ENCODE results near the gene CTTNBP2.
A peak's percentile ranks its signal among the peaks of the same experiment; 100 is the strongest.
"Not testable (repeated sequence)": the region's sequence is repeated elsewhere in the genome, so short reads cannot be mapped to it uniquely, and the experiment has no call there.

CTTNBP2 gene

DNA sequence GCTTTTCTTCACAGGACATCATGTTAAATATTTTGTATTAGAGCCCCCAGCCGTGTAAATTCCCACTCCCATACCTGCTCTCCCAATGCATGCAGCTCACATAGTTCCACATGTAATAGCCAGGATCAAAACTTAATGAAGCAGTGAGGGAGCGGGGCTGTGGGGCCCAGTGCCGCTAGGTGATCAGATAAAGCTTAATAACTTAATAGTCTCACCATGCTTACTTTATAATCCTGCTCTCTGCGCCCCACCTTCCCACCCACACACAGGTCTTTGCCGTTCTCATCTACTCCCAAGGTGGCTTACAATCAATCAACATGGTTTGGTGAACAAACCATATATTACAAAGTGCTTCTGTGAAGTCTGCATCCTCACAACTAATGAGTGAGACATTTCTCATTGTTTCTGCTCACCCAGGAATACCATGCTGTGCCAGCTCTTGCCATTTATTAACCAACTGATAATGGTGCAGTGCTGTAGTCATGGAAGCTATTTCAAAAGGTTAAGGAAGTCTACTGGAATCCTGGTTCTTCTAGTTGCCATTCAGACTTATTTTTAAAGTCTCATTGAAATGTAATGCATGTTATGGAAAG lies 156.4 kb downstream of the CTTNBP2 start:
- H3K36me3 Mint-ChIP-seq (ENCODE audit: low read depth) = peaks cover 97% of the 10 kb centered on the region
- no peak overlapping the region for H3K4me3 Mint-ChIP-seq
- peaks cover 23% of the 10 kb centered on the region for H3K4me1 Mint-ChIP-seq (ENCODE audit: low read depth)
- peaks cover 6% of the 10 kb centered on the region for H3K27me3 Mint-ChIP-seq
- H3K27ac Mint-ChIP-seq = no peak overlapping the region
- intact Hi-C loops (cut with micrococcal nuclease) = no loop called here
- H3K9me3 Mint-ChIP-seq = no peaks in the 10 kb centered on the region

DNA sequence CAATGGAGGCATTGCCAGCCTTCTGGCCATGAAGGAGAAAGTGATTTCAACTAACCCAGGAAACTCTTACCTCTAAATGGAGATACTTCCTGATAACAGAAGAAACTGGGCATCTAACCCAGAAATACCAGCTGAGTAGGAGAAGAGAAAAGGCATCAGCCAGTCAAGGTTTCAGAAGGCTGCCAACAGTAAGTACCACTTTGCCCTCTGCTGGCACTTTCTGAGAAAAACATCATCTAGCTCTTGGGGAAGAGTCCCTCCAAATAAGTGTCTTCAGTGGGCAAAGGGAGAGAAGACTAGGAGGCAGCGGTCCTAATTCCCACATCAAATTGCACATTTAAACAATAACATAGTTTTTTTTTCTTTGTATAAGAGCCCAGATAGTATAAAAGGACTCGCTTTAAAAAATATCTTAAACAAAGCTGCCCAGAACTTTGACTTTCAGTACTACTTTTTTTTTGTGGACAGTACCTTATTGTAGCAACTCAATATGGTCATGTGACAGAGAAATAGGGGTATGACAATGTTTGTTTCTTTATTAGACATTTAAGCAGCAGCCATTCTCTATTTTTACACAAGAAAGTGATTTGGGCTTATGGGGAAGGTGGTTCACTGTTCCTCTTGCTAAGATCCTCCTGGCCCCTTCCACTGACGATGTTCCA lies 157.3 kb downstream of the CTTNBP2 start:
- H3K27me3 Mint-ChIP-seq = peaks cover 6% of the 10 kb centered on the region
- intact Hi-C loops (cut with micrococcal nuclease) = loop anchor here (1.0 kb wide), 1 partner anchor 39 kb away; no protein-coding TSS in a partner anchor
- H3K4me3 Mint-ChIP-seq = no peak overlapping the region
- H3K27ac Mint-ChIP-seq = no peak overlapping the region
- peaks cover 28% of the 10 kb centered on the region for H3K4me1 Mint-ChIP-seq (ENCODE audit: low read depth)
- H3K9me3 Mint-ChIP-seq = no peaks in the 10 kb centered on the region
- peaks cover 97% of the 10 kb centered on the region for H3K36me3 Mint-ChIP-seq (ENCODE audit: low read depth)

DNA sequence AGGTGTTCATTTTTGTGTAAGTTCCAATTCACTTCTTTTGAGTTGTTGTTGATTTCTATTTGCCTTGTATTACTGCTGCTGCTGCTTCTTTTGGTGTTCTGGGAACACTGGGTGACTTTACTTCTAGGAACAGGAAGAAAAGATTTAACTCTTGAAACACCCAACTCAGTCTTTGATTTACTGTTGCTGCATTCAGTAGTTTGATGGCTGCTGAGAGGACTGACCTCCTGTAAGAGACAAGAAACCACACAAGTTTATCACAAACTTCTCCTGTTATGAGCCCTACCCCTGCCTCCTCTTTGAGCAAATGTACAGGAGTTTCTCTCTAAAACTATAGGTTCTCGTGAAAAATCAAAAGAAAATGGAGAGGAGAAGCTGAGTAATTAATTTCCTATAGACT lies 161.7 kb downstream of the CTTNBP2 start:
- no peaks in the 10 kb centered on the region for H3K9me3 Mint-ChIP-seq
- peaks cover 63% of the 10 kb centered on the region for H3K36me3 Mint-ChIP-seq (ENCODE audit: low read depth)
- H3K4me1 Mint-ChIP-seq (ENCODE audit: low read depth) = peaks cover 28% of the 10 kb centered on the region
- intact Hi-C loops (cut with micrococcal nuclease) = no loop called here
- H3K27me3 Mint-ChIP-seq = peaks cover 6% of the 10 kb centered on the region
- peak overlapping the region; percentile 48 for H3K27ac Mint-ChIP-seq
- no peak overlapping the region for H3K4me3 Mint-ChIP-seq

DNA sequence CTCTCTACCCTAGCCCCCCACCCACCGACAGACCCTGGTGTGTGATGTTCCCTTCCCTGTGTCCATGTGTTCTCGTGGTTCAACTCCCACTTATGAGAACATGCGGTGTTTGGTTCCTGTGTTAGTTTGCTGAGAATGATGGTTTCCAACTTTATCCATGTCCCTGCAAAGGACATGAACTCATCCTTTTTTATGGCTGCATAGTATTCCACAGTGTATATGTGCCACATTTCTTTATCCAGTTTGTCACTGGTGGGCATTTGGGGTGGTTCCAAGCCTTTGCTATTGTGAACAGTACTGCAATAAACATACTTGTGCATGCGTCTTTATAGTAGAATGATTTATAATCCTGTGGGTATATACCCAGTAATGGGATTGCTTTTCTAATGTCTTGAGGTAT lies 165.1 kb downstream of the CTTNBP2 start:
- not testable (repeated sequence) for H3K4me1 Mint-ChIP-seq (ENCODE audit: low read depth)

DNA sequence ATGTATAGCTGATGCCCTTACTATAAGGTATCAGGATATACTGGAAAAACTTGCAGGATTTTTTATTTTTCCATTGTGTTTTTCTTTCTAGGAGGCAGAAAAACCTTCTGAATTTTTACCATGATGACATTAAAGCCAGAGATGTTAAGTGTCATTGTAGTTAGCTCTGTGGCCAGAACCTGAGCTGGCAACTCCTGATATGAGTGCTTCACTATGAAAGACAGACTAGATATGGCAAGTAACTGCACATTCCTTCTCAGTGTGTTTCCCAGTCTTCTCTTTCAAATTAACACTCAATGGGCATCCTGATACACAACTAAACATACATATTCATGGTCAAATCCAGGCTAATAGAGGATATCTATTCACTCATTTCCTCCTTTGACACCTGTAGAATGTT lies 166.2 kb downstream of the CTTNBP2 start:
- Mint-ChIP-seq H3K36me3 (ENCODE audit: low read depth) (peaks cover 19% of the 10 kb centered on the region), H3K27me3 (peaks cover 2% of the 10 kb centered on the region), H3K27ac (no peak overlapping the region), H3K4me3 (no peak overlapping the region), H3K9me3 (no peaks in the 10 kb centered on the region), H3K4me1 (ENCODE audit: low read depth) (peaks cover 7% of the 10 kb centered on the region)
- intact Hi-C loops (cut with micrococcal nuclease) = no loop called here

More for the DNA sequence above, 165.1 kb downstream of the CTTNBP2 start:
- peaks cover 30% of the 10 kb centered on the region for H3K36me3 Mint-ChIP-seq (ENCODE audit: low read depth)
- H3K27me3 Mint-ChIP-seq; H3K4me3 Mint-ChIP-seq; H3K27ac Mint-ChIP-seq; intact Hi-C loops (cut with micrococcal nuclease); H3K9me3 Mint-ChIP-seq: not testable (repeated sequence)

DNA sequence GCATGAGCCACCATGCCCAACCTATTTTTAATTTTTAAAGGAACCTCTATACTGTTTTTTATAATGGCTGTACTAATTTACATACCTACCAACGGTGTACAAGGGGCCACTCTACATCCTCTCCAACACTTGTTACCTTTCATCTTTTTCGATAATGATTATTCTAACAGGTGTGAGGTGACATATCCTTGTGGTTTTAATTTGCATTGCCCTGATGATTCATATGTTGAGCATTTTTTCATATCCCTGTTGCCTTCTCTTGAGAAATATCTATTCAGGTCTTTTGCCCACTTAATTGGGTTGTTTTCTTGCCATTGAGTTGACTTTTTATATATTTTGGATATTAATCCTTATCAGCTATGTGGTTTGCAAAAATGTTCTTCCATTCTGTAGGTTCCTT lies 167.0 kb downstream of the CTTNBP2 start:
- intact Hi-C loops (cut with micrococcal nuclease) = no loop called here
- H3K27me3 Mint-ChIP-seq = peaks cover 2% of the 10 kb centered on the region
- no peaks in the 10 kb centered on the region for H3K9me3 Mint-ChIP-seq
- H3K4me3 Mint-ChIP-seq = no peak overlapping the region
- H3K27ac Mint-ChIP-seq = no peak overlapping the region
- H3K4me1 Mint-ChIP-seq (ENCODE audit: low read depth) = no peaks in the 10 kb centered on the region
- H3K36me3 Mint-ChIP-seq (ENCODE audit: low read depth) = peaks cover 10% of the 10 kb centered on the region

DNA sequence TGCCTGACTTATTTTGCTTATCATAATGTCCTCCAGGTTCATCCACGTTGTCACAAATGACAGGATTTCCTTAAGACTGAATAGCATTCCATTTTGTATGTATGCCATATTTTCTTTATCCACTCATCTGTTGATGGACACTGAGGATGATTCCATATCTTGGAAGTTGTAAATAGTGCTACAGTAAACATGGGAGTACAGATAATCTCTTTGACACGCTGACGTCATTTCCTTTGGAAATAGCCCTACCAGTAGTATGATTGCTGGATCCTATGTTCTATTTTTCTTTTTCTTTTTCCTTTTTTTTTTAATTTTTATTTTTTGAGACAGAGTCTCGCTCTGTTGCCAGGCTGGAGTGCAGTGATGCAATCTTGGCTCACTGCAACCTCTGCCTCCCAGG lies 167.6 kb downstream of the CTTNBP2 start:
- Mint-ChIP-seq H3K9me3 (no peaks in the 10 kb centered on the region), H3K36me3 (ENCODE audit: low read depth) (peaks cover 10% of the 10 kb centered on the region), H3K27ac (no peak overlapping the region), H3K4me3 (no peak overlapping the region), H3K27me3 (peaks cover 2% of the 10 kb centered on the region), H3K4me1 (ENCODE audit: low read depth) (no peaks in the 10 kb centered on the region)
- intact Hi-C loops (cut with micrococcal nuclease) = no loop called here

DNA sequence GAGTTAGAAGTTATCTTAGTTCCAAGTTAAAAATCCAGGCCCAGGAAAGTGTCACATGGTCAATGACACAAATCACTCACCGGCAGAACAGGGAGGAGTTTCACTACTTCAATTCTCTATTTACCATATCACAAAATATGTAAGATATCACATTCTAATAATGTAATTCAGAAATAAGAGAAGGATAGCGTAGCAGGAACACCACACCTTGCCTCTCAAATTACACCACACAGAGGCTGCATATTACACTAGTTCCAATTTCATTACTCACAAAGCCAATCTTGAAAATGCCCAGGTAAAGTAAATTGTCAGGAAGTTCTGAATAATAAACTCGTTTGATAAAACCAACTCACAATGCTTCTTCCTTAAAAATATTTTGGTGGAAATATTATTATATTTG lies 169.2 kb downstream of the CTTNBP2 start:
- Mint-ChIP-seq H3K27me3 (peaks cover 2% of the 10 kb centered on the region), H3K27ac (no peak overlapping the region), H3K4me1 (ENCODE audit: low read depth) (no peaks in the 10 kb centered on the region), H3K9me3 (no peaks in the 10 kb centered on the region), H3K4me3 (no peak overlapping the region), H3K36me3 (ENCODE audit: low read depth) (no peaks in the 10 kb centered on the region)
- intact Hi-C loops (cut with micrococcal nuclease) = no loop called here

DNA sequence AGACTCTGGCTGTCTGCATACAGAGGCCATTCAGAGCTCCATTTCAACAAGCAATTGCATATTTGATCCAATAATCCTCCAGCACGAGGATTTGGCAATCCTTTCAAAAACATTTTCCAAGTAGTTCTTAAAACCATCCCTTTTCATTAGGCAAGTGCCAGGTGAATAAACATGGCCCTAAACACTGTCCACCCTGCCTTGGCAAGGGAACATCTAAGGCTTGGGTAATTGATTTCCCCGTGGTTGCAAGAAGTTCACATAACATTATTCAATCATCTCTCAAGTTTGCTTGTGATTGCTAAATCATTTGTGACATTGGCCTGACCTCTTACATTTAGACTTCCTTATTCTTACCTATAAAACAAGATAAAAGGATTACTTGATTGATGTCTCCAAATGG lies 175.2 kb downstream of the CTTNBP2 start:
- Mint-ChIP-seq H3K27ac (no peak overlapping the region), H3K4me3 (no peak overlapping the region), H3K4me1 (ENCODE audit: low read depth) (no peaks in the 10 kb centered on the region), H3K27me3 (no peaks in the 10 kb centered on the region), H3K9me3 (no peaks in the 10 kb centered on the region), H3K36me3 (ENCODE audit: low read depth) (no peaks in the 10 kb centered on the region)
- intact Hi-C loops (cut with micrococcal nuclease) = no loop called here

DNA sequence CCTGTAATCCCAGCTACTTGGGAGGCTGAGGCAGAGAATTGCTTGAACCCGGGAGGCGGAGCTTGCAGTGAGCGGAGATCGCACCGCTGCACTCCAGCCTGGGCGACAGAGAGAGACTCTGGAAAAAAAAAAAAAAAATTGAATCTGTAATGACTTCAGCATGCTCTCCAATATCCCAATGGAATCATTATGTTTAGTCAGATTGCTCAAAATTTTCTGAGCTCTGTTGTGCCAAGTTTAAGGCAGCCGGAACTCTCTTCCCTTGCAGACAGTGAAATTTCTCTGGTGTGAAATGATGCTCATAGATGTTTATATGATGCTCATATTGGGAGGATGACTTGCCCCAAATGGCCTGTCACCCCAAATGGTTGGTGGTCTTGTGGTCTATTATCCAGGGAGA lies 180.9 kb downstream of the CTTNBP2 start:
- Mint-ChIP-seq H3K27ac (no peak overlapping the region), H3K9me3 (no peaks in the 10 kb centered on the region), H3K27me3 (peaks cover 3% of the 10 kb centered on the region), H3K4me1 (ENCODE audit: low read depth) (no peaks in the 10 kb centered on the region), H3K4me3 (no peak overlapping the region), H3K36me3 (ENCODE audit: low read depth) (no peaks in the 10 kb centered on the region)
- intact Hi-C loops (cut with micrococcal nuclease) = no loop called here

DNA sequence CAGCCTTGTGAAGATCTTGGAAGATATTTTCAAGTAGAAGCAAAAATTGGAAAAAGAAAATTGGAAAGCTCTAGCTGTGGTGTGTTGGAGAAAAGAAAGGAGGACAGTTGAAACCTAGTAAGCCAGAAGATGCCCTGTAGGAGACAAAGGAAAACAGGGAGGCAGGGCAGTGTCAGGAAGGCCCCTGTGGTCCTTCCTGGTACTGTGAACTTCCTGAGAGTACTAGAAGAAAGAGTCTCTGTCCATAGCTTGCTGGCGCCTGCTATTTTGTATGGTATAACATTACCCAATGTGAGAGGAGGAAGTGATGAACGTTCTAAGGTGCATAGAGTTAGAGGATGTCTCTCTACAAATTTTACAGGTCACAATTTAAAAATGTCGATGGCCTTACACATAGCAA lies 183.1 kb downstream of the CTTNBP2 start:
- Mint-ChIP-seq H3K36me3 (ENCODE audit: low read depth) (no peaks in the 10 kb centered on the region), H3K9me3 (no peaks in the 10 kb centered on the region), H3K27me3 (peaks cover 3% of the 10 kb centered on the region), H3K27ac (no peak overlapping the region), H3K4me1 (ENCODE audit: low read depth) (no peaks in the 10 kb centered on the region), H3K4me3 (no peak overlapping the region)
- intact Hi-C loops (cut with micrococcal nuclease) = no loop called here

DNA sequence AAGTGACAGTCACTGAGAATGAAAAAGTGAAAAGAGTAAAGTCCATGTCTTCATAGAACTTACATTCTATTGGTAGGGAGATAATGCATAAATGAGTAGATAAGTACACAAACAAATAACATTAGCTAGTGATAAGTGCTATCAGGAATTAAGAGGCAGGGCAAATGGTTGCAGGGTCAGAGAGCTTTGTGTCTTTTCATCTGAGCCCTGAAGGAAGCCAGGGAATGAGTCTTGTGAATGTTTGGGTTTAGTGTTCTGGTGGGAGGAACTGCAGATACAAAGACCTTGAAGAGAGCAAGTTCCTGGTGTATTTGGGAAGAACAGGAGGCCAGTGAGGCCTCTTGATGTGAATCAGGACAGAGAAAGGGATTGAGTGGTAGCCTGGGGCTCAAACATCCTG lies 183.8 kb downstream of the CTTNBP2 start:
- Mint-ChIP-seq H3K27ac (no peak overlapping the region), H3K9me3 (no peaks in the 10 kb centered on the region), H3K27me3 (peaks cover 3% of the 10 kb centered on the region), H3K4me3 (no peak overlapping the region), H3K36me3 (ENCODE audit: low read depth) (no peaks in the 10 kb centered on the region), H3K4me1 (ENCODE audit: low read depth) (no peaks in the 10 kb centered on the region)
- intact Hi-C loops (cut with micrococcal nuclease) = no loop called here

DNA sequence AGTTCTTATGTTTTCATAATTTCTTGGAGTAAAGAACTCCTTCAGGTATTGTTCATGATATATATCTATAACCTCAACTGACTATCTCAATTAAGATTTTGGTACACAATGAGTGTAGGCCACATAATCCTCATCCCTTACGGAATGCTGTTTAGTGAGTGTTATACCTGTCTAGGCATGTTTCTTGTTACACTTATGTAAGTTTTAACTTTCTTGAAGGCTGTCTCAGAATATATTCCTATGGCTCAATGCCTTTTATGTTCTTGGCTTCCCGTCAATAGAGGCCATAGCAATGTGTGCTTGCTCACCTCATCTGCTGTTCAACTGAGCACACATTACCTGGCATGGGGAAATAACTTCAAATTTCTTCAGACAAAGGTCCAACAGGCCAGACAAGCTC lies 185.1 kb downstream of the CTTNBP2 start:
- Mint-ChIP-seq H3K4me1 (ENCODE audit: low read depth) (no peaks in the 10 kb centered on the region), H3K9me3 (no peaks in the 10 kb centered on the region), H3K27ac (no peak overlapping the region), H3K36me3 (ENCODE audit: low read depth) (no peaks in the 10 kb centered on the region), H3K27me3 (peaks cover 3% of the 10 kb centered on the region), H3K4me3 (no peak overlapping the region)
- intact Hi-C loops (cut with micrococcal nuclease) = no loop called here

DNA sequence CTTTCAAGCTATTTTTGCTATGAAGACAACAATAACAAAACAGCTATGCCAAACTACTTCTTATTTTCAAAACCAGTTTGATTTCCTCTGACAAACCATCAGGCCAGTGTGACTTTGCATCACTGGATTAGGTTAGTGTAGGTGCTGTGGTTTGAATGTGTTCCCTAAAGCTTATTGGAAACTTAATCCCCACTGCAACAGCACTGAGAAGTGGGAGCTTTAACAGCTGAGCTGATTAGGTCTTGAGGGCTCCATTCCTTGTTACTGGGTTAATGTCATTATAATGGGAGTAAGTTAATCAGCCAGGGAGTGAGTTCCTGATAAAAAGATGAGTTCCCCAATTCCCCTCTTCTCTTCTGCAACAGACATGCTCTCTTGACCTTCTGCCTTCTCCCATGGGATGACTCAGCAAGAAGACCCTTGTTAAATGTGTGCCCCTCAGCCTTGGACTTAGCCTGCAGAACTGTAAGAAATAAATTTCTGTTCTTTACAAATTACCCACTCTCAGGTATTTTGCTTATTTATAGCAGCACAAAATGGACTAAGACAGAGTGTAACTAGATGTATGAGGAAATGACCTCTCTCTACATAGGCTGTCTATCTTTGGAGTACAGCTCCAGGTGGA lies 186.8 kb downstream of the CTTNBP2 start:
- H3K36me3 Mint-ChIP-seq (ENCODE audit: low read depth) = no peaks in the 10 kb centered on the region
- peaks cover 3% of the 10 kb centered on the region for H3K27me3 Mint-ChIP-seq
- intact Hi-C loops (cut with micrococcal nuclease) = no loop called here
- H3K4me1 Mint-ChIP-seq (ENCODE audit: low read depth) = no peaks in the 10 kb centered on the region
- no peaks in the 10 kb centered on the region for H3K9me3 Mint-ChIP-seq
- no peak overlapping the region for H3K4me3 Mint-ChIP-seq
- H3K27ac Mint-ChIP-seq = no peak overlapping the region

DNA sequence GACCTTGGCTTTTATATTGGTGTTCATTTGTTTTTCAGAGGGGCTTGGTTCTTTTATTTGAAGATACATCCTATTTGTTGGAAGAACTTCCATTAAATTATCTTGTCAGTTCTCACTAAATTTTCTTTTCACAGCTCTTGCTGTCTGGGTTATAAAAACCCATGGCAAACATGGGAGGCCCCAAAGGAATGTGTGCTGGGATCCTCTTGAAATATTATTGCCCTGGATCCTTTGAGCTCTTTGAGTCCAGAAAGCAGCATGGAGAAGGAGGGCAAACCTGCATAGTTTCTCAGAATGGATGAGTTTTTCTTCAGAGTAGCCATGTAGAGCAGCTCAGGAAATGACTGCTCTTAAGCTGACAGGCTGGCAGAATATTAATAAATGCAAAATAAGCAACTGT lies 187.4 kb downstream of the CTTNBP2 start:
- no peak overlapping the region for H3K4me3 Mint-ChIP-seq
- no peaks in the 10 kb centered on the region for H3K9me3 Mint-ChIP-seq
- no peaks in the 10 kb centered on the region for H3K4me1 Mint-ChIP-seq (ENCODE audit: low read depth)
- no peak overlapping the region for H3K27ac Mint-ChIP-seq
- no peaks in the 10 kb centered on the region for H3K36me3 Mint-ChIP-seq (ENCODE audit: low read depth)
- intact Hi-C loops (cut with micrococcal nuclease) = no loop called here
- H3K27me3 Mint-ChIP-seq = peaks cover 3% of the 10 kb centered on the region
